ENCODE measurements around the gene BCAR1. TPM values are rescaled to one million over a fixed set of nuclear protein-coding genes. Genes with fewer than 3 reads are reported as not detected.
"Not testable (repeated sequence)": the region's sequence is repeated elsewhere in the genome, so short reads cannot be mapped to it uniquely, and the experiment has no call there.

Gene BCAR1
- polyA plus RNA-seq, 1 donor = 51.2 TPM

GRCh38 chr16:75272097-75272551 lies 20.7 kb upstream of the BCAR1 start:
- no peak for DNase-seq

GRCh38 chr16:75271441-75272096 lies 20.1 kb upstream of the BCAR1 start:
- no peak for DNase-seq

GRCh38 chr16:75269358-75269757 lies 17.9 kb upstream of the BCAR1 start:
- DNase-seq = not testable (repeated sequence)

GRCh38 chr16:75267631-75268264 lies 16.3 kb upstream of the BCAR1 start:
- no peak for DNase-seq

GRCh38 chr16:75266738-75267630 lies 15.6 kb upstream of the BCAR1 start:
- no peak for DNase-seq

GRCh38 chr16:75265911-75266701 lies 14.7 kb upstream of the BCAR1 start:
- DNase-seq = peak; percentile 78

- DNase-seq = no peak
Measured at GRCh38 chr16:75264999-75265910, 13.8 kb upstream of the BCAR1 start.

GRCh38 chr16:75264457-75264998 lies 13.1 kb upstream of the BCAR1 start:
- no peak for DNase-seq

GRCh38 chr16:75263963-75264445 lies 12.6 kb upstream of the BCAR1 start:
- no peak for DNase-seq

- DNase-seq = no peak
Measured at GRCh38 chr16:75263291-75263962, 12.0 kb upstream of the BCAR1 start.

- DNase-seq = no peak
Measured at GRCh38 chr16:75262800-75263127, 11.3 kb upstream of the BCAR1 start.

GRCh38 chr16:75262104-75262799 lies 10.8 kb upstream of the BCAR1 start:
- DNase-seq = no peak

- DNase-seq = no peak
Measured at GRCh38 chr16:75261590-75262078, 10.2 kb upstream of the BCAR1 start.

- DNase-seq = no peak
Measured at GRCh38 chr16:75260851-75261589, 9.6 kb upstream of the BCAR1 start.

- DNase-seq = no peak
Measured at GRCh38 chr16:75258807-75259141, 7.3 kb upstream of the BCAR1 start.

- DNase-seq = no peak
Measured at GRCh38 chr16:75257886-75258806, 6.7 kb upstream of the BCAR1 start.

- no peak for DNase-seq
Measured at GRCh38 chr16:75256696-75257343, 5.4 kb upstream of the BCAR1 start.
